Type B pancreatic cell (in vitro differentiated cells): Measurements from ENCODE around the gene HGS. TPM values are rescaled to one million over a fixed set of nuclear protein-coding genes. Genes with fewer than 3 reads are reported as not detected.
A peak's percentile ranks its signal among the peaks of the same experiment; 100 is the strongest.

Experiments used
- DNase-seq: peaks from one replicate; pipeline ENCODE4 v3.0.0; 2021; ENCODE audit warnings: mixed read lengths; ENCODE audit not compliant: unreplicated experiment; ENCODE audit errors: extremely low spot score
- H3K27ac Mint-ChIP-seq: 2 replicates; pipeline ENCODE4 v1.8.0; 2021; ENCODE audit warnings: mild to moderate bottlenecking, mixed read lengths
- H3K27me3 Mint-ChIP-seq: 2 replicates; pipeline ENCODE4 v1.8.0; 2021; ENCODE audit warnings: mixed read lengths
- H3K36me3 Mint-ChIP-seq: 2 replicates; pipeline ENCODE4 v1.8.0; 2021; ENCODE audit warnings: mixed read lengths
- H3K4me1 Mint-ChIP-seq: one replicate; pipeline ENCODE4 v1.8.0; 2021; ENCODE audit warnings: mixed read lengths; ENCODE audit not compliant: unreplicated experiment
- H3K4me3 Mint-ChIP-seq: 2 replicates; pipeline ENCODE4 v1.8.0; 2021; ENCODE audit warnings: mild to moderate bottlenecking, mixed read lengths
- H3K9me3 Mint-ChIP-seq: 2 replicates; pipeline ENCODE4 v1.8.0; 2021; ENCODE audit warnings: mixed read lengths
- CTCF ChIP-seq: fragments of 200-600 bp; sonication (generic); conservative IDR thresholded peaks from 2 replicates; pipeline ENCODE4 v1.5.0; 2021; ENCODE audit warnings: antibody characterized with exemption, mild to moderate bottlenecking
- total RNA-seq: library from RNA; stranded (reverse); gene quantifications from 2 replicates; pipeline ENCODE4 v1.2.1, GENCODE V29; 2021; ENCODE audit warnings: low replicate concordance

Gene HGS
- total RNA-seq, 1 donor from 2014 or later: 115 TPM

DNA sequence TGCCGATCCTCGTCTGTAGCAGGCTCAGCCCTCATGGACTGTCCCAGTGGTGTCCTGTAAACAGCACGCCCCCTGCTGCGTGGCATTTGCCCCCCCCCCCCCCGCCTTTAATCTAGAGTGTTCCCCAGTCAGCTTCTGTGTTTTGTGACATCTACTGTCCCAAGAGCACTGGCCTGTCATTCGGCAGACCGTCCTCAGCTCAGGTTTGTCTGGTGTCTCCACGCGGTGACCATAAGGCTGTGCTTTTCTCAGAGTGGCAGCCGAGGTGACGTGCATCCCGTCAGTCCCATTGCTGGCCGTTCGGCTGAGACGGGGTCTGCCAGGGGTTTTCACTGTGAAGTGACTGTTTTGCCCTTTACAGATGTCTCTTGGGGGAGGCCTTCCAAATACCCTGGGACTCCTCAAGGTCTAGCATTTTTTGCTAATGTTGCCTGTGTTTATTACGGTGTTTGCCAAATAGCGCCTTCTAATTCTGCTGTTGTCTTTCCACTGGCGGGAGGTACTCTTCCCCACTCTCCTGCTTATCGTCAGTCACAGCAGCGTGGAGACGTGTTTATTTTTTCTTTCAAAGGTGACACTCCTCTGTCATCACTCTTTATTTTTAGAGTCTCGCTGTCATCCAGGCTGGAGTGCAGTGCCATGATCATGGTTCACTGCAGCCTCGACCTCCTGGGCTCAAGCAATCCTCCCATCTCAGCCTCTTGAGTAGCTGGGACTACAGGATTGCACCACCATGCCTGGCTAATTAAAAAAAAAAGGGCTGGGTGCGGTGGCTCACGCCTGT, 13.6 kb downstream of the HGS start:
- DNase-seq: no peak
- Mint-ChIP-seq H3K4me1 (peaks cover 4% of the 10 kb centered on the region), H3K4me3 (no peak overlapping the region), H3K9me3 (no peaks in the 10 kb centered on the region), H3K27ac (no peak overlapping the region), H3K36me3 (peaks cover 12% of the 10 kb centered on the region), H3K27me3 (no peaks in the 10 kb centered on the region)
- TF ChIP-seq CTCF: no peak

GRCh38 chr17:81700353-81701287, 16.8 kb downstream of the HGS start:
- Mint-ChIP-seq H3K9me3 (no peaks in the 10 kb centered on the region), H3K4me3 (peak overlapping the region; percentile 63), H3K36me3 (peaks cover 16% of the 10 kb centered on the region), H3K4me1 (peaks cover 4% of the 10 kb centered on the region), H3K27ac (peak overlapping the region; percentile 66), H3K27me3 (no peaks in the 10 kb centered on the region)
- DNase-seq: no peak
- no peak for TF ChIP-seq CTCF

DNA sequence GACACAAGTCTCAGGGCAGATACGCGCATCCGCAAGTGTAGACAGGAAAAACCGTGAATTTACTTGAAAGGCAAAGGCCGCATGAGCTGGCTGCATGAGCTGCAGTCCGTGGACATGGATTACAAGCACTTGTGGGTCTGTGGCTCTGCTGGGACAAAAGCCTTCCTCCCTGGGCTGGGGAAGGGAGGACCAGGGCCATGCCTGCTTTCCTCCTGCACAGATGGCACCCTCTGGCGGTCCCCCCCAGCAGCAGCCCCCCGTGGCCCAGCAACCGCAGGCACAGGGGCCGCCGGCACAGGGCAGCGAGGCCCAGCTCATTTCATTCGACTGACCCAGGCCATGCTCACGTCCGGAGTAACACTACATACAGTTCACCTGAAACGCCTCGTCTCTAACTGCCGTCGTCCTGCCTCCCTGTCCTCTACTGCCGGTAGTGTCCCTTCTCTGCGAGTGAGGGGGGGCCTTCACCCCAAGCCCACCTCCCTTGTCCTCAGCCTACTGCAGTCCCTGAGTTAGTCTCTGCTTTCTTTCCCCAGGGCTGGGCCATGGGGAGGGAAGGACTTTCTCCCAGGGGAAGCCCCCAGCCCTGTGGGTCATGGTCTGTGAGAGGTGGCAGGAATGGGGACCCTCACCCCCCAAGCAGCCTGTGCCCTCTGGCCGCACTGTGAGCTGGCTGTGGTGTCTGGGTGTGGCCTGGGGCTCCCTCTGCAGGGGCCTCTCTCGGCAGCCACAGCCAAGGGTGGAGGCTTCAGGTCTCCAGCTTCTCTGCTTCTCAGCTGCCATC, 17.7 kb downstream of the HGS start:
- Mint-ChIP-seq H3K27ac (peak overlapping the region; percentile 66), H3K4me3 (peak overlapping the region; percentile 94), H3K36me3 (peaks cover 20% of the 10 kb centered on the region), H3K4me1 (peaks cover 4% of the 10 kb centered on the region), H3K27me3 (no peaks in the 10 kb centered on the region), H3K9me3 (no peaks in the 10 kb centered on the region)
- no peak for DNase-seq
- no peak for TF ChIP-seq CTCF

- peak; percentile 91 for DNase-seq
- Mint-ChIP-seq H3K27ac (peak within 1 kb of the TSS; percentile 94), H3K4me1 (peaks cover 4% of the 10 kb centered on the region), H3K27me3 (no peaks in the 10 kb centered on the region), H3K4me3 (peak within 1 kb of the TSS; percentile 94), H3K9me3 (no peaks in the 10 kb centered on the region), H3K36me3 (peaks cover 16% of the 10 kb centered on the region)
- peak; percentile 44 for TF ChIP-seq CTCF
These were observed 19.3 kb downstream of the HGS start, which contains the start of gene MRPL12 for GRCh38 chr17:81702934-81703746. MRPL12 (plus strand) TSS chr17:81703367; CDS start chr17:81703502, 135 bp downstream.
